Fibroblast of pulmonary artery (primary cell): ENCODE results near the gene NDUFA8.

Experiments
- DNase-seq: peaks from one replicate; pipeline ENCODE4 v3.0.0-alpha.2; 2010; ENCODE audit warnings: low read depth
- H3K4me3 ChIP-seq: replicated peaks from 2 replicates; pipeline ENCODE4 v1.5.1; 2011; ENCODE audit warnings: low read depth, mild to moderate bottlenecking, control low read depth, low read length, moderate library complexity
- TF ChIP-seq, protein P1 (sequence below): IDR thresholded peaks from 2 replicates; pipeline ENCODE4 v1.5.1; 2011; ENCODE audit warnings: mild to moderate bottlenecking, control low read depth, low read length, inconsistent platforms; ENCODE audit errors: missing control alignments

NDUFA8 gene

DNA sequence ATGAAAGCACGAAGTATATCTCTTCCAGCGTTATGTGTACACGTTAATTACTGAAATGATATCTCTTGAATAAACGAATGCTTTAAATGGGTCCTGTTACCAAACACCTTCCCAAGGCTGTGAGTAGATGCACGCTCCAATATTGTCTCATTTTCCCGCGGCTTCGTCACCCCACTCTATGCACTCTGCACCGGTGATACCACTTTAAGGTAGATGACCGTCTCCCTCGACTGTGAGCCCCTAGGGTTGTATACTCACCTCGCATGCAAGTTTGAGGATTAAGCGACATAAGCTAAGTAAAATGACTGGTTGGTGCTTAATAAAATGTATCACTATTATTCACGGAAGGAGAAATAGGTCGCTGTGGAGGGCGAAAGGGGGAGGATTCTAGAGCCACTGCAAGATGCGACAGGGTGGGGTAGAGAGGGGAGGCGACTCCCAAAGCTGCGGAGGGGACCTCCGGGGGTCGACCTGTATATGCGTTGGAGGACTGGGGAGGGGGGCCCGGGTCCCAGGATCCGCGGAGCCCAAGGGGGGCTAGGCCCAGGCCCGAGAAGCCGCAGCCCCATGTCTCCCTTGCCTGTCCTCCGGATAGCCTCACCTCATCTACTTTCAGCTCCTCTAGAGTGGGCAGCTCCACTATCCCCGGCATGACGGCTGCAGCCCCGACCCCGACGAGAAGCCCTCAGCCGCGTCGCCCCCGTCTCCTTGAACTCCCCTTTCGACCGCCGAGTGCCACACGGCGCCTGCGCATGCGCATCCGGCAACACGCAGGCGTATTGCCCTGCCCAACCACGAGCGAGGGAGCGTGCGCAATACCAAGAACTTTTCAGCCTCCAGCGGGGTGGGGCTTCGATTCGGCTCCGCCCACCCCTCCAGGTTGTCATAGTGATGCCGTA, at the start of gene NDUFA8, which contains the start of gene MORN5:
Gene NDUFA8 (minus strand): TSS at position 754 of the 899 bp plus-strand sequence. CDS start 102 bp downstream, at position 652.
Gene MORN5 (plus strand): TSS at position 883 of the 899 bp plus-strand sequence. CDS start 65 bp downstream, outside the sequence.
- DNase-seq: peak; percentile 97
- peak within 1 kb of the TSS; percentile 96 for H3K4me3 ChIP-seq

DNA sequence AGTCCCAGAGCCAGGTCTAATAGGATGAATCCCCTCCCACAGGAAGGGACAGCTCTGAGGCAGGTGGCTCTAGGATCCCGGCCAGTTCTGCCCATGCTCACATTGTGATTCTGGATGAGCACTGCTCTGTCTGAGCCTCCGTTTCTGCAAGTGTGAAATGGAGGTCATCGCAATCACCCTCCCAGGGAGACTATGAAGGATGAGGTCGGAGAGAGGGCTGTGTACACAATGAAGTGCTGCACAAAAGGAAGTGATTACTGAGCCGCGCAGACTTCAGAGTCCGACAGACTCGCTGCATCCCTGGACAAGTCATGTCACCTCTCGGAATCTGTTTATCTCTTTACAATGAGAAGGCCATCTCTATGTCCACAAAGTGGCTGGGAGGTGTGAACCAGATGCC, 47.5 kb upstream of the NDUFA8 start:
- TF ChIP-seq, protein P1, sequence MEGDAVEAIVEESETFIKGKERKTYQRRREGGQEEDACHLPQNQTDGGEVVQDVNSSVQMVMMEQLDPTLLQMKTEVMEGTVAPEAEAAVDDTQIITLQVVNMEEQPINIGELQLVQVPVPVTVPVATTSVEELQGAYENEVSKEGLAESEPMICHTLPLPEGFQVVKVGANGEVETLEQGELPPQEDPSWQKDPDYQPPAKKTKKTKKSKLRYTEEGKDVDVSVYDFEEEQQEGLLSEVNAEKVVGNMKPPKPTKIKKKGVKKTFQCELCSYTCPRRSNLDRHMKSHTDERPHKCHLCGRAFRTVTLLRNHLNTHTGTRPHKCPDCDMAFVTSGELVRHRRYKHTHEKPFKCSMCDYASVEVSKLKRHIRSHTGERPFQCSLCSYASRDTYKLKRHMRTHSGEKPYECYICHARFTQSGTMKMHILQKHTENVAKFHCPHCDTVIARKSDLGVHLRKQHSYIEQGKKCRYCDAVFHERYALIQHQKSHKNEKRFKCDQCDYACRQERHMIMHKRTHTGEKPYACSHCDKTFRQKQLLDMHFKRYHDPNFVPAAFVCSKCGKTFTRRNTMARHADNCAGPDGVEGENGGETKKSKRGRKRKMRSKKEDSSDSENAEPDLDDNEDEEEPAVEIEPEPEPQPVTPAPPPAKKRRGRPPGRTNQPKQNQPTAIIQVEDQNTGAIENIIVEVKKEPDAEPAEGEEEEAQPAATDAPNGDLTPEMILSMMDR: no peak
- H3K4me3 ChIP-seq: no peak overlapping the region
- DNase-seq: no peak

More for the DNA sequence above, at the start of gene NDUFA8, which contains the start of gene MORN5:
- TF ChIP-seq, protein P1: no peak

DNA sequence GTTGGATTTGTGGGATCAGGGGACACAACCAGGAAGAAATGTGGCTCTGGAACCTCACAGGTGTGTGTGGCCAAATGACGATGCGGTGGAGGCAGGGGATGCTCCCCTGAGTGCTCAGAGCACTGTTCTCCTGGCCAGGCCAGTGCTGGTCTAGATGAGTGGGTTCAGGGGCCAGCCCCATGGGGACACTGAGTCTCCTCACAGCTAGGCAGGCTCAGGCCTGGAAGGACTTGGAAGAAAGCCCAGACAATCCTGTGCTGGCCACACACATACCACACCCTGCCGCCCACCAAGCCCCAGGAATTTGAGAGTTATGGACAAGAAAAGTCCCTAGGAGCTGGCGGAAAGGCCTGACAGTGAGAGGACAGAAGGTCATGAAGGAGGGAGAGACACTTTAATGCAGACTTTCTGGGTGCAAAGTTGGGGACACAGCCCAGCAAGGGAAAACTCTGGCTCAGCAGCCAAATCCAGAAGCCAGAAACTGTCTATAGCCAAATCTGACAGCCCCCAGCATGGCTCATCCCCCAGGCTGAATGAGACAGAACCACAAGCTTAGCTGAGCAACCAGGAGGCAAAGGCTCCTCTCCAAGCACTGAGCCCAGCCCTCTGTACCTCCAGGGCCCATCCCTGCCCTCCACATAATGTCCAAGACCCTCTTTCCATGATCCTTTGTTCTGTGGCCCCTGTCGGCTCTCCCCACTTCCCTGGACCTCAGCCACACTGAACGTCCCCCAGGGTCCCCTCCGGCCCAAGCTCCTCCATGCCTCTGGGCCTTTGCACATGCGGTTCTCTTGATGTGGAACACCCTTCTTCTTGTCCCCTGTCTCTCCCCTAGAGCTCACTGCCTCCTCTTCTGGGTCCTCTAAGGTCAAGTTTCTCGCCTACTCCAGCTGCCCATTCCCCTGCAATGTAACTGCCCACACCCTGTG, 46.8 kb upstream of the NDUFA8 start:
- H3K4me3 ChIP-seq: no peak overlapping the region
- TF ChIP-seq, protein P1: no peak
- DNase-seq: peak; percentile 57

DNA sequence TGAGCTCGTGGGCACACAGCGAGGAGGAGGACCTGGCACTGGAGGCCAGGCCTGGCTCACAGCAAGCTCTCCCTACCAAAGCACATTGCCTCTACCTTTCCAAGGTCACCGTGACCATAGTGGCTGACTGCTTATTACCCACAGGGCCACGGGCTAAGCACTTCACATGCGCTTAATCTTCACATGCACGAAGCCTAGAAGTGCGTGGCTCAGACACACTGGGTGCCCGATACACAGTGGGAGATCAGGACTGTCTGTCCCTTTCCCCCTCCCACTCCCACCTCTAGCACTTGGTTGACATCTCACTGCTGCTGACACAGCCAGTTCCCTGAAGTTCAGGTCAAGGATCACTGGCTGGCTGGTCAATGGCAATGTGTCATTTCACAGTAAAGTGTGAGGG, 45.6 kb upstream of the NDUFA8 start:
- TF ChIP-seq, protein P1: no peak
- DNase-seq: no peak
- no peak overlapping the region for H3K4me3 ChIP-seq

DNA sequence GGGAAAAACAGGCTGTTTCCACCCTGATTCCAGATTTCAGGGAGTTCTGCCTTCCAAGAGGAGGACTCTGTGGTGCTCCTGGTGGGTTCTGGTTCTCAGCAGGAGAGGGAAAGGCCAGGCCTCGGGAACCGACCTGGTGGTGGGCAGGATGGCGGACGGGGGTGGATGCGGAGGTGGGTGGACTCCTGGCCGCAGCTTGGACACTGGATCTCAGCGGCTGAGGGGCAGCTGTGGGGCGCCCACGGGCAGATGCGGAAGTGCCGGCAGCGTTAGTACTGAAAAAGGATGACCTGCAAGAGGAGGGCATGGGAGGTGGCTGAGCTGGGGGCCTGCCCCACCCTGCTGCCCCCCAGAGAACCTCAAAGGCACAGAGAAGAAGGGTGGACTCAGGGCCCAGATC, 44.9 kb upstream of the NDUFA8 start:
- TF ChIP-seq, protein P1: no peak
- no peak overlapping the region for H3K4me3 ChIP-seq
- DNase-seq: no peak

DNA sequence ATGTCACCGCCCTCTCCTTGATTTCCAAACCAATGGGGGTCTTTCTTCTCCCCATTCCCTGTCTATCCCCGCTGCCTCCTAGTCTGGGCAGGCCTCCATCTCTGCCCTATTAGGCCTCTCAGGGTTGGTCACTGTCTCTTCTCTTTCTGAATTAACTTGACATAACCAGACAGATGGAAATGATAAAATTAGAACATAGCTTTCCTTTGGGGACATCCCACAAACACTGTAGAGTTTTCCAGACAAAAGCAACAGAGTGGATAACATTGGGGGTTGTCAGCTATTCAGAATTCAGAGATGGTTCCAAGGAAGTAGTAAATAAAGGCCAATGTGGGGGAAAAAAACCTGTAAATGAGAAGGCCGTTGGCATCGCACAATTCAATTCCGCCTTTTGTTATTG, 44.5 kb upstream of the NDUFA8 start:
- TF ChIP-seq, protein P1: no peak
- DNase-seq: no peak
- H3K4me3 ChIP-seq: no peak overlapping the region
